HG03571 (cell line): Measurements from ENCODE around the gene ZBTB16.

ENCODE experiments used
- ATAC-seq: cut with Tn5 transposase; IDR thresholded peaks from one replicate; pipeline ENCODE4 v1.9.1; 2021; ENCODE audit not compliant: unreplicated experiment

The ZBTB16 gene

DNA sequence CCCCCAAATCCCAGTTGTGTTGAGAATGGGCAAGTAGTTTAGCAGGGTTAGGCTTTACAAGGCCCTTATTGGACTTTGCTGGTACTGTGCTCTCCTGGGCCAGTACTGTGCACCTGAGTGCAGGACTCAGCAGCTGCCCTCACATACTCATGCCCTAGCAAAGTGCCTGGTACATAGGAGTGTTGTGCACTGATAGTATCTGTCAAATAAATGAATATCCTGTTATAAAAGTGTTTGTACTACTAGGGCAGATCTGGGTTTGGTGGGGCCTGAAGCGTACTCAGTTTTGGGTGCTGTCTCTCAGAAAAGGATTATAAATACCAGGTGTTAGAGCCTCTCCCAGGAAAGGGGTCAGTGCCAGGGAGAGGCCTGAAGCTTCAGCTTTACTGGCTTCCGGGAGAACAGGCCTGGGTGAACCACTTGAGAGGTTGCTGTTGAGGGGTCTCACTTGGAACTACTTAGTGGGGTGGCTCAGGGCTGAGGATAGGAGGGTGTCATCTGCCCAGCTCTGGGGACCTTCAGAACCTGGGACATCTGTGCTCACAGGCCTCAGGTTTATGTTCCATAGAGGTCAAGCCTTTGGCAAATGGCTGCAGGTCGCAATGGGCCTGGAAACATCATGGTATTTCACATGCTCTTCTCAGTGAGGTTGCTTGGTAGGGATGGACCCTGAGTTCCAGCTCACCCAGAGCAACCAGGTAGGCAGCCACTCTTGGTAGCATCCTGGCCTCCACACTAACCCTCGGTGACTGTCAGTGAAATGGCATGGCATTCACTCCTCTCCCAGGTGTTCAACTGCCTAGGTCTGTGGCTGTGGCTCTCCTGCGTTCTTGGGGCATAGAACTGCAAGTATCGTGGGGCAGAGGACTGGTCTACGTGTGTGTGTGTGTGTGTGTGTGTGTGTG lies 106.1 kb downstream of the ZBTB16 start:
- no peak for ATAC-seq

DNA sequence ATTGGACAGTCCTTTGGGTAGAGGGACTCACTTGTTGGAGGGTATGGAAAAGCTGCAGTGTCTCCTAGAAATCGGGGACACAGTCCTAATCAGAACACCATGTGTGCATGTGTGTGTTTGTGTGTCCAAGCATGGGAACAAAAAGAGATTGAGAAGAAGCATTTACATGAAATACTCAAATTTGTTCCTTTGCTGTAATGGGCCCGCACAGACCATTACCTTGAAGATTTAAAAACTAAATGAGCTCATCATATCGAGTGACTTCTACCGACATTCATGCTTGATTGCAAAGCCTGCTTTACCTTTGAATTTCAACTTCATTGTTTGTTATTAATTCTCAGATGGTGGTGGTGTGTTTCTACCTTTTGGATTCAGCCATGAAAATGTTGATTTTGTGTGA lies 106.9 kb downstream of the ZBTB16 start:
- no peak for ATAC-seq

DNA sequence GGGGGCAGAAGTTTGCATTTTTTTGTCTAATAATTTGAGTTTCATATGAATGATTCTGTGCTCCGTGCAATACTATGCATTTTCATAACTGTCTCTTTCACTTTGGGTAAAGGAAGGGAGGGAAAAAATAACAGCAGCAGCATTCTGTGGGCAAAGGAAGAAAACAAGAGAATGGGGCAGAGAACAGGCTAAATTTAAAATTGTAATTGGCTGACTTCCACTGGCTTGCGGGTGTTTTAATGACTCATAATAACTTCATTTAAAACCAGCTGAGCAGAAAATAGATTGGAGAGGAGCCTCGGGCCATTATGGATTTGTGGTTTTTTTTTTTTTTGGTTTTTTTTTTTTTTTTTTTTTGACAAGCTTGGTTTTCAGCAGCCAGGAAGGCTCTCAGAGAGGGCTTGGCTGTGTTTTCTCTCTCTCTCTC lies 107.4 kb downstream of the ZBTB16 start:
- ATAC-seq: no peak

DNA sequence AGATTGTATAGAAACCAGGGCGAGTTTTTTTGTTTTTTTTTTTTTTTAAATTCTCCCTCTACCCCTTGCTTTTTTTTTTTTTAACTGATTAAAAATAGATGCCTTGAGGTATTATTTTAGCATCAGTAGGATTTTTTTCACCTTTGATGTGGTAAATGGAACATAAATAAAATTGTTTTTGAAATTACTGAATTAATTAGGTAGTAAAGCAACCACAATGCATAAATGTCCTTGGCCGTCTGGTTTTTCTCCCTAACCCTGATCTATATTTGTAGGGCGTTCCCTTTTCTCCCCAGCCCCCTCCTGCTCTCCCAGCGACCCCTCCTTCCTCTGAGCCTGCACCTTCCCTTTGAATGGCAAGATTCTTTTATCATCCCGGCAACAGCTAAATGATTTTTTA lies 107.8 kb downstream of the ZBTB16 start:
- ATAC-seq: no peak

DNA sequence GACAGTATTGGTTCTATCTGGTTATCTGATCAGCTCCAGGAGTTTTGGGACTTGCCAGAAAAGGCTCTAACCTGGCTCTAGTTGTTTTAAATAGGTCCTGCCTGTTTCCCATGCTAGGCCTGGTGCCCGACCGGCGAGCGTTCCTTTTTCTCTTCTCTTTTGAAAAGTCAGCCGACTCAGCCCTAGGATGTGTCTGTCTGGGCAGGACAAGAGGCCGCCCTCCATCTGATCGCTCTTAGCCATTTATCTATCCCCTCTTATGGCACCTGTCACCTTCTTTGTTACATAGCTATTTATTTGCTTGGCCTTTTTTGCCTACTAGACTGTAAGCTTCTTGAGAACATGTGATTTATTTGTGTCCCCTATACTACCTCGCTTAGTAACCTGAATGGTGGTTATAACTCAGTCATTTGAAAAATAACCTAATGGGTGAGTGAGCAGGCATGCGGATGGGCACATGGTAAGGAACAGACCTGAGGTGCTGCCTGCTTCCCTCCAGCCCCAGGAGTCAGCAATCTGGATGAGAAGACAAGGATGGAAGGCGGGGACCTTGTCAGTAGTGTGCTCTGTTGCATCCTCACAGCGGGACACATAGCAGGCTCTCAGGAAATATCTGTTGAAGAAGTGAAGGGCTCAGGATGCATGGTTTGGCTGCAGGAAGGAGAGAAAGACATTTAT lies 108.4 kb downstream of the ZBTB16 start:
- ATAC-seq: no peak

DNA sequence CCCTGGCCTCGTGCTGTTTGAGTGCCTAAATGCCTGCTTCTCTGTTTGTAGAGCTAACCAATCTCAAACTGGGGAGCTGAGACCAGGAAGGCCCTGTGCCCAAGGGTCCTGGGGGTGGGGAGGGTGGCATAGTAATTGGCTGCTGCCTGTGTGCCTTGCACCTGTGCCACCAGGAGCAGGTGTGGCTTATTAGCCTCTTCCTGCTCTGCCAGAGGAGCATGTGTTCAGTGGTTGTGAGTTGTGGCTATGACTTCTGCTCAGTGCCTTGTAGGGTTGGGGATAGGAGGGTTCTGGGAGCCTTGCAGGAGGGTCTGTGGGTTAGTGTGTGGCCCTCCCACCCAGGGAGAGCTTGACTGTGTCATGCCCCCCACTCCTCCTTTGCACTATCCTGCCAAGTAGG lies 109.2 kb downstream of the ZBTB16 start:
- ATAC-seq: no peak

DNA sequence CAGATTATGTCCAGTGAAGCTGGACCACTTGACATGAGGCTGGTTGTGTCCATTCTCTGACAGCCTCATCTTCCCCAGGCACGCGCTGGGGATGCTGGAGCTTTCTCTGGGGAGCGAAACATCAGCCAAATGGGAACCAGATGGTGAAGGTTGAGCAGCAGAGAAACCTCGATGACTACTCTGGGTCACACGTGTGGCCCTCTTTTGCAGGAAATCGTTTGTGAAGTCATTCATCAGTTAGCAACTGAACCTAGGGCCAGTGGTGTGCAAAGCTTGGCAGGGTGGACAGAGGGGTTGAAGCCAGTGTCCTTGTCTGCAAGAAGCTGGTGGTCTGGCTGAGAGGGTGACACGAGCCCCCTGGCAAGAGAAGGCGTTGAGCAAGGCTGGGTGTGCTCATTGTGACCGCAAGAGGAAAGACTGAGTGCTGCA lies 109.8 kb downstream of the ZBTB16 start:
- no peak for ATAC-seq

DNA sequence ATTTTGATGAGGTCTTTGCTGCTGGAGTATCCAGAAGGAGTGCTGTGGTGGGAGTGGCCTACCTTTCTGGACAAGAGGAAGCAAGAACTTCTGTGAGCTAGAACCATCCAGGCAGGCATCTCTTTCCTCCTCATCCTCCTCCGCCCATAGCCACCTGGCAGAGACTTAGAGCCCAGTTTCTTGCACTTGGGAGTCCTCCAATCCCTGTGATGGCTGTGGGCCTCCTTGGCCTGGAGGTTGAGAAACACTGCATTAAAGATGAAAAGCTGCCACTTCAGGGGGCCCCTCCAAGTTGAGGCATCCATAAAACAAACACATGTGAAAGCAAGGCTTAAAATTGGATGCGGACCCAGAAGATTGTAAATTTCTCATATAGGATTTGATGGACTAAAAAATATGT lies 110.3 kb downstream of the ZBTB16 start:
- no peak for ATAC-seq

DNA sequence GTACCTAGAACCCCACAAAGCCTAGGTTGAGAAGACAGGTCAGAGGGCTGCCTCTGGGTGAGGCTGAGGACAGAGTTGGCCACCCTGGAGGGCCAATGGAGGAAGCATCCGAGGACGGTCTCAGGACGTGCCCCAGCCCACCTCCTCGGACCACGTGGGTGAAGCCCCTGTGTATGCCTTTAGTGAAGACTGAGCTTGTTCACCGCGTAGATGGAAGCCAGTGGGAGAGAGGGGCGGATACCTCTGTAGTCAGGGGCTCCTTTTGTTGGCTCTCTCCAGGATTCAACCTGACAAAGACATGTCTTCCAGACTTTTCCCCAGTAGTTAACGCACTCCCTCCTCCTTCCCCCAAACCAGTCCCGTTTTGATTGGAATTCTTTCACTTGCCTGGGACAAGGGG lies 110.7 kb downstream of the ZBTB16 start:
- ATAC-seq: no peak

DNA sequence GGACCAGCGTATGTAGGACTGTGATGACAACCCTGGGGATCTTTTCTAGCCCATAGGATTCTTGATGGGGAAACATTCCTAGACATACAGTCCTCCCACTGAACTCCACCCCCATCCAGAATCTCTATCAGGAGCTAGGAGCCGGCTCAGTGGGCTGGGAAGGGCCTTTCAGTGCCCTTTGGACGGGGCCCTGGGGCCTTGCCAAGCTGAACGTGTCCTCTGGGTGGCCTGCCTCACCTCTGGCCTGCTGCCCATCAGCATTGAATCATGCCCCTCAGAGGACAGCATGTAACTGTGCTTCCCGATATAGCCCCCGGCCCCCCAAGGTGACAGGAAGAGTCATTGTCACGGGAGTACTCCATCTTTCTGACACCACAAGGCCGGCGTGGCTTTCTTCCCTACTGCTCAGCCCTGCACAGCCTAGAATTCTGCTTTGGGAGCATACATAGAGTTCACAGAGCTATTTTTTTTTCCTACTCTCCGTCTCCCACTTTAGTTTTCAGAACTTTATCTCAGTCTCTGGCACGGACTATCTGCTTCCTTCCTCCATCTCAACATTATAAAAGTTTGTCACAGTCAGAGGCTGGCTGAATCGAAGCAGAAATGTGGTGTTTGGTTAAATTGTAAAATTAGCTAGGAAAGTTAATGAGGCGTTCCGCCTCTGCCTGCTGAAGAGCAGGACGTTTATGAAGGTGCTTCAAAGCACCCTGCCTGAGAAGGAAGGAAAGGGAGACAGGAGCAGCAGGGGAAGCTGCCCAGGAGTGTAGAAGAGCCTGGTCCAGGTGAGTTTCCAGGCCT lies 111.9 kb downstream of the ZBTB16 start:
- ATAC-seq: no peak

DNA sequence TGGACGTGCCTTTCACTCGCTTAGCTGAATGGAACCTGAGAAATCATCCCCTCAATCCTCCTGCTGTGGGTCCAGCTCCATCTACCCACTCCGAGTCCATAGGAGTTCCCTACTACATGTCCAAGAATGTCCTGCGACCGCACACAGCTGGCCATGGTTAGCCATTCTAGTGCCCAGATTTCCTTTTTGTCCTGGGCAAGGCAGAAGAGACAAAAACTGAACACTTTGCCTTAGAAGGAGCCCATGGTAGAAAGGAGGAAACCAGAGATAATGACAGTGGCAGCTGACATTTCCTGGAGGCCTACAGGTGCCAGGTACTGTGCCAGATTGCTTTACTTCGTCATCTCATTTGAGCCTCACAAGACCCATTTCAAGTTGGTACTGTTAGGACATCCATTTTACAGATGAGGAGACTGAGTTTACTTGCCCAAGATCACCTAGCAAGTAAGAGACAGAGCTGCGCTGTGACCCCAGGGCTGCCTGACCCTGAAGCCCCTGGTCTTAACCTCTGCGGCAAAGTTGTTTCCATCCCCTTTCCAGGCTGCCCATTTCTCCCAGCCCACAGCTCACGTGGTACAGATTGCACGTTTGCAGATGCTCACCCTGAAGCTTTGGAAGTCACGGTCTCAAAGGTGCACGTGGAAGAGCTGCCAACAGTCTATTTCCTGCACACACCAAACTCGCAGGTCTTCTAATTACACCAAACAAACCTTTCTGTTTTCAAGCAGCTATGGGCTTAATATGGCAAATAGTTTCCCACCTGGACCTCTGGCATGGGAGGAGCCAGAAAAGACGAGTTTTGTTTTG lies 112.7 kb downstream of the ZBTB16 start:
- no peak for ATAC-seq

DNA sequence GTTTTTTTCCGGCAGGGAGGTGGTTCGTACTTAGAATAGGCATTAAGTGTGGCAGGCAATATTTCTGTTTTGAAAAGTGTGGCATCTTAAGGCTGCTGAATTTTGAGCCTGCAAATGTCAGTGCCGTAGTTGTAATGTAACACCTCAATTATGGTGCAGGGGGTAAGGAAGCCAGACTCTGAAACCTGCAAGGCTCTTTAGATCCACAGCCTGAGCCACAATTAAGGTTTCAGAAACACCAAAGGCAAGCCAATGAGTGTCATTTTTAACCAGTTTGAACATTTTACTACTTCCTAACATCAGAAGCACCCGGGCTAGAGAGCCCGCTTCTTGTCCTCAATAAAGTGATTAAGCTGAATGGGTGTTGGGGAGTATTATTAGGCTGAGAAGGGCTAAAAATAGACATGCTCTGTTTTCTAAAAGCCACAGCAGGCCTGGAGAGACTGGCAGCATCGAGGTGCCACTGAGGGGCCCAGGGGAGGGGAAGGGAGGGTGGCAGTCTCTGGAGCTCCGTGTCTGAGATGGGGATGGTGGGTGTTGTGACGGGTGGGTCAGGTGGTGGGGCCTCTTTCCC lies 113.4 kb downstream of the ZBTB16 start:
- no peak for ATAC-seq

DNA sequence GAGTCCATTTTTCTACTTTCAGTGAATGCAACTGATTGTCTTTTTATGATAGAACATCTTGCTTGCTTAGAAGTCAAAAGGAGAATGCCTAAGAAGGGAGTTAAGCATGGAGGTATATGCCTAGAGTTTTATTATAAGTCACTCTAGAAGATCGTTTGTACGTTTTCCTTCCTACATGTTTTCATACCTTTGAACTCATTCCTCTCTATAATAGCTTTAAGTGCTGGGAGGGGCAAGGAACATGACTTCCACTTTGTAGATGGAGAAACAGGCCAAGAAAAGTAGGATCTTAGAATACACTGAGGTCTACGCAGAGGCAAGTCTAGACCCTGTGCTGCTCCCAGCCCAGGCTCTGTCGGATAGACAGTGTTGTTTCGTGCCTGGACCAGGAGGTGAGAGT lies 114.3 kb downstream of the ZBTB16 start:
- no peak for ATAC-seq

DNA sequence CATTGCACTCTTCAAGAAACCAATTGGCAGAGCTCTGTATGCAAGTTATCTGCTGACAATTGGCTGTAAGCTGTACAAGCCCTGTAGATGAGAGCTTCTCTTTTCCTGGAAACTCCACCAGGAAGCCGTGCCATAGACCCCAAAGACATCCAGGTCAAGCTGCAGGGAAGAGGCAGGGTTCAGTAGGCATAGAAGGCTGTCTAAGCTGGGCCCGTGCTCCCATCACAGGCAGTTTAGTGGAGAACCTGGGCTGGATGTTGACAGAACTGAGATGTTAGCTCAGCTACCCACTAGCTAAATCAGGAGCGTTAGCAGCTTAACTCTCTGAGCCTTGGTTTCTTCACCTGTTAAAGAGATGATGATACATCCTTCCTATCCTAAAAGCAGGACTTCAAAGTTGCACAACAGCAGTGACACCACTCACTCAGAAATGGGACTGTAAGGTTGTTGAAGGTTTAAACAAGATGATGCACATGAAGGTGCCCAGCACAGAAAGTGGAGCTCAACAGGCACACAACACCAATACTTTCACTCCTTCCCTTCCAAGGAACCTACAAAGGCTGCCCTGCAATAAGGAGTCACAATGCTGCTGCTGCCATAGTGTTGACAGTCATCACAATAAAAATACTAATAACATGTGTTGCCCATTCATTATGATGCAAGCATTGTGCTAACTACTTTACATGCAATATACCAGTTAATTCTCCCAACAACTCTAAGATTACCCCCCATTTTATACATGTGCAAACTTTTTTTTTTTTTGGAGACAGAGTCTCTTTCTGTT lies 115.4 kb downstream of the ZBTB16 start:
- ATAC-seq: no peak

DNA sequence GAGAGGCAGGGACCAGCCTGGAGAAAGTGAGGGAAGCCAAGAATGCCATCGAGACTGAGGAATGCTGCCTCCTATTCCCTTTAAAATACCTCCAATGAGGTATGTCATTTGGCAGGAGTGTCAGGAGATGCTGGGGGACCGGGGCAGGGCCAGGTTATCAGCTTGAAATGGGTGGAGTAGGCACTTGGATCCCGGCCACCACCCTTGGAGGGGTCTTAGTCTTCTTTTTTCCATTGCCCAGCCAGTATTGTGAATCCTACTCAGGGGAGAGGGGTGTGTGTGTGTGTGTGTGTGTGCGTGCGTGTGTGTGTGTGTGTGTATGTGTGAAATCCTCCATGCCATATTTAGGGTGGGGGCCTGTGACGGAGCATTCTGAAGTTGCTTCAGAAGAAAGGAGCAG lies 116.2 kb downstream of the ZBTB16 start:
- no peak for ATAC-seq

DNA sequence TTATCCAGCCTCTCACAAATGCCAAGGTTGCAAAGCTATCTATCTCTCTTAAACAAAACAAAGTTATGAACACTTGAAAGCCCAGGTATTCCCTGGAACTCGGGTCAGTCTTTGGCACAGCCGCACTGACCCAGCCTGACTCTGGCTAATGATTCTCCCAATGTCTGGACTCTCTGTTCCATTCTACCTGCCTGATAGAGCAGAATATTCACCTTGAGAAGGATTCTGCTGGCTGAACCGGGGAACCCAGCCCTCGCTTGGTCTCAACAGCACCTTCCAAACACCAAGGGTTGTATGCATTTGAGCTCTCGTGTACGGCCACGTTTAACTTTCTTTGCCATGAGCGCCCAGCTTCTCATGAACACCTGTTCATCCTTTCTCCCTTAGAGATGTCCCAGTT lies 116.8 kb downstream of the ZBTB16 start:
- ATAC-seq: no peak

DNA sequence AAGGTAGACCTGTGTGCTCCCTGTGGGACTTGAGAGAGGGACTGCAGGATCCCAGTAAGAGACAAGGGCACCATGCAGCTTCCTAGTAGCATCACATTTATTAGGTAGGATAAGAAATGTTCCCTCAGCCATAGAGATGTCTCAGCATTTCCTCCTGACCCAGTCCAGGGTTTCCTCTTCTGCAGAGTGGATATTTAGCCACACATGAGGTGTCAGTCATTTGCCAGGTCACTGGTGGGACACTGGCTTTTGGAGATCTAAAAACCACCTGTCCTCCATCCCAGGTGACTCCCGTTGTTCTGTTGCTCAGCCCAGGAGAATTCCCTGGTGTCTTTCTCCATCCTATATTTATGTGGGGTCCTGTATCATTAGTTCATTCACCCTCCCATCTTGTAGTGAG lies 119.1 kb downstream of the ZBTB16 start:
- no peak for ATAC-seq

DNA sequence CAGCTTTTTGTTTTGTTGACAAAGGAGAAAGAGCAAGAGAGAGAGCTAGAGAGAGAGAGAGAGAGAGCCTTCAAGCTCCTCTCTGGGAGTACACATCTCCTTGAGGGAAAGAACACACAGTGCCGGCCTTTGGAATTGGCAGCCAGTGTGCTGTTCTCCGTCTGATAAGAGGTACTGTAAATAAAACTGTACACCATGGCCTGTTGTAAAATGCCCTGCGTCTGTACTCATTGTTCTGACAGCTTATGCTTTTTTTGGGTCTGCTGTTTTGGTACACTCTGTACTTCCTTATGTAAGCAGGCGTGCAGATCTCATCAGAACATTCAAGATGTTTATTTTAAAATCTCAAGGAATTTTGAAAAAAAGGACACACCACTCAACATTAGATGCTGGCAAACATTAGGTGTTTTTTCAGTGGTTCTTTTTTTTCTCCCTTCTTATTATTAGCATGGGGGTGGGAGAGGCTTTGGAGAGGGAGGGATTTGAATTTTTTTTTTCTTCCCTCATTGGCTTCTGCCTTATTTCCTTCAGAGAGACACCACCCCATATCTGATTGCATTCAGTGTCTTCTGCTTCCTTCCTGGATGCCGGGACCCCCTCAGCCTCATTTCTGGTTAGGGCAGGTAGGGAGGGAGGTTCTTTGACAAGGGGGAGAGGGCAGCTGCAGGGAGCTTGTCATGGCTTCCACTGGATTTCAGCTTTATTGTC lies 119.9 kb downstream of the ZBTB16 start:
- no peak for ATAC-seq
